Dendritic cell treated with granulocyte-macrophage colony-stimulating factor and Interleukin-4, amounts not matched to agents 40 ng/mL and 50 ng/mL, for 4 days (primary cell): ENCODE results near the gene NDUFB5.

Experiments used
- H3K27ac Mint-ChIP-seq: one replicate; pipeline ENCODE4 v1.8.0; 2022; ENCODE audit warnings: mild to moderate bottlenecking, mixed read lengths
- H3K27me3 Mint-ChIP-seq: one replicate; pipeline ENCODE4 v1.8.0; 2022; ENCODE audit warnings: mild to moderate bottlenecking, mixed read lengths
- H3K36me3 Mint-ChIP-seq: one replicate; pipeline ENCODE4 v1.8.0; 2022; ENCODE audit warnings: low read depth, mixed read lengths
- H3K4me1 Mint-ChIP-seq: one replicate; pipeline ENCODE4 v1.8.0; 2022; ENCODE audit warnings: low read depth, mixed read lengths
- H3K4me3 Mint-ChIP-seq: one replicate; pipeline ENCODE4 v1.8.0; 2022; ENCODE audit warnings: mild to moderate bottlenecking, moderate library complexity, mixed read lengths
- H3K9me3 Mint-ChIP-seq: one replicate; pipeline ENCODE4 v1.8.0; 2022; ENCODE audit warnings: mixed read lengths
- intact Hi-C: fragments of 100-400 bp; cut with micrococcal nuclease; formaldehyde crosslinking; loops from one replicate; pipeline ENCODE4 v1.15.0; 2022

NDUFB5 gene

DNA sequence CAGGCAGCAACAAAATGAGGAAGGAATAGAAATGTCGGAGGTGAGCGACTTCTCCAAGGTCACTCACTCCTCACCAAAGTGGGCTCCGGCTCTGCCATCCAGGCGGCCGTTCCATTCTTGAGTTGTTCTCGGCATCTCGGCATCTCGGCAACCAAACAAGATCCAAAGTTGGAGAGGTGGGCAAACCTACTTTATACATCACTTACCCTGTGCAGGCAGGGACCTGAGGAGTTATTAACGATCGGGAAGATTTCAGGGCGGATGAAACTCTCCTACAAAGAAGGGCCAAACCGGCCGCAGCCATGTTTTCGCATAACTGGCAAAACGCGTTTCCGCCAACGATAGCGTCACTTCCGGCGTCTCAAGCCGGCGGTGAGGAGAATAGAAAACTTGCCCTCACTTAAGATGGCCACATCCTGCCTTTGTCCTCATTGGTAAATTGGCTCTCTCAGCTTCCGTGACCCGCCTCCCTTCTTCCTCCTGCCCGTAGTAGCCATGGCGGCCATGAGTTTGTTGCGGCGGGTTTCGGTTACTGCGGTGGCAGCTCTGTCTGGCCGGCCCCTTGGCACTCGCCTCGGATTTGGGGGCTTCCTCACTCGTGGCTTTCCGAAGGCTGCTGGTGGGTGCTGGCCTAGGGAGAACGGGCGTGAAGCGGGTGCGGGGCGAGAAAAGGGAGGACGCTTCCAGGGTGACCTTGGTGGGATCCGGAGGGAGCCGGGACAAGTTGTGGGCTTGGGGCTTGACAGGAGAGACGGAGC is at the start of gene NDUFB5, which contains the start of gene MRPL47:
Gene NDUFB5 (plus strand): TSS at position 474 of the 758 bp plus-strand sequence. CDS start 22 bp downstream, at position 496.
Gene MRPL47 (minus strand): TSS at position 318 of the 758 bp plus-strand sequence. CDS start 14 bp downstream, at position 304.
- intact Hi-C loops = loop anchor here (1.0 to 5.0 kb wide), 3 partner anchors 42 to 457 kb away; partner anchors contain the start of genes ACTL6A, MFN1 and PIK3CA
- Mint-ChIP-seq H3K4me3 (peak within 1 kb of the TSS; percentile 100), H3K9me3 (no peaks in the 10 kb centered on the region), H3K36me3 (peaks cover 49% of the 10 kb centered on the region), H3K4me1 (peaks cover 31% of the 10 kb centered on the region), H3K27me3 (no peaks in the 10 kb centered on the region), H3K27ac (peak within 1 kb of the TSS; percentile 100)

DNA sequence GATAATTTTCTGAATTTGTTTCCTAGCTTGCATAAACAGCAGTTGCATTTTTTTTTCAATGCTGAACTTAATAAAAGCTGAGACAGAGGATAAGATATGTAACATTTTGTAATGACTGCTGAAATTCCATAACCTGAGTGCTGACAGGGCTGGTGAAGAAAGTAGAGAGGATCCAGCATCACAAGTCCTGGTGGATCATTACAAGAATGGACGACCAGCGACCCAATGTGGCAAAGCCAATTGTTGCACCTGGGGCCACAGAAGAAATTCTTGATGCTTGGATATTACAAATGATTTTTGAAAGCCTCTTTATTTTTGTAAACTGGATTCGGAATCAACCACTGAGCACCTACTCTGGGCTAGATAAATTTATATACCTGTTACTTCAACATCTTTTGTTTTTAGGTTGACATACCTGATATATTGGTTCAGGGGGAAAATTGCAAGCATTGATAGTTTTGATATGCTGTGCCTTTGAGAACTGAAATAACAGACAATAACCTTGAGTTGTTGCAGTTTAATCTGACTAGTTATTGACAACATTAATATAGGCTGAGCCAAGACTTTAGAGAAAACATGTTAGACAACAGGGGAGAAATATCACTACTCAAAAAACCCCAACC is 45.7 kb upstream of the NDUFB5 start:
- Mint-ChIP-seq H3K36me3 (peaks cover 10% of the 10 kb centered on the region), H3K4me1 (peaks cover 5% of the 10 kb centered on the region), H3K4me3 (no peak overlapping the region), H3K9me3 (no peaks in the 10 kb centered on the region), H3K27ac (no peak overlapping the region), H3K27me3 (no peaks in the 10 kb centered on the region)
- intact Hi-C loops = loop anchor here (1.0 to 2.0 kb wide), 2 partner anchors 113 to 138 kb away; no protein-coding TSS in a partner anchor

DNA sequence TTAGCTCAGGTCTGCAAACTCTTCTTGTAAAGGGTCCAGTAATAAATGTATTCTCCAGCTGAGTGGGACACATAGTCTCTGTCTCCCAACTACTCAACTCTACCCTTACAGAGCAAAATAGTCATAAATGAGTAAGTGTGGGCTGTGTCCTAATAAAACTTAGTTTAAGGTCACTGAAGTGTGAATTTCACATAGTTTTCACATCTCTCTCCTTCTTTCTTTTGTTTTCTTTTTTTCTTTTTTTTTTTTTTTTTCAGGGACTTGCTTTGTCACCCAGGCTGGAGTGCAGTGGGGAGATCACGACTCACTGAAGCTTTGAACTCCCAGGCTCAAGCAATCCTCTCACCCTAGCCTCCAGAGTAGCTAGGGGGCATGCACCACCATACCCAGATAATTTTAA is 43.8 kb upstream of the NDUFB5 start:
- Mint-ChIP-seq H3K9me3 (no peaks in the 10 kb centered on the region), H3K27me3 (no peaks in the 10 kb centered on the region), H3K27ac (no peak overlapping the region), H3K4me1 (peaks cover 16% of the 10 kb centered on the region), H3K36me3 (peaks cover 10% of the 10 kb centered on the region), H3K4me3 (no peak overlapping the region)
- intact Hi-C loops = loop anchor here (5.0 kb wide), 1 partner anchor 128 kb away; no protein-coding TSS in a partner anchor

DNA sequence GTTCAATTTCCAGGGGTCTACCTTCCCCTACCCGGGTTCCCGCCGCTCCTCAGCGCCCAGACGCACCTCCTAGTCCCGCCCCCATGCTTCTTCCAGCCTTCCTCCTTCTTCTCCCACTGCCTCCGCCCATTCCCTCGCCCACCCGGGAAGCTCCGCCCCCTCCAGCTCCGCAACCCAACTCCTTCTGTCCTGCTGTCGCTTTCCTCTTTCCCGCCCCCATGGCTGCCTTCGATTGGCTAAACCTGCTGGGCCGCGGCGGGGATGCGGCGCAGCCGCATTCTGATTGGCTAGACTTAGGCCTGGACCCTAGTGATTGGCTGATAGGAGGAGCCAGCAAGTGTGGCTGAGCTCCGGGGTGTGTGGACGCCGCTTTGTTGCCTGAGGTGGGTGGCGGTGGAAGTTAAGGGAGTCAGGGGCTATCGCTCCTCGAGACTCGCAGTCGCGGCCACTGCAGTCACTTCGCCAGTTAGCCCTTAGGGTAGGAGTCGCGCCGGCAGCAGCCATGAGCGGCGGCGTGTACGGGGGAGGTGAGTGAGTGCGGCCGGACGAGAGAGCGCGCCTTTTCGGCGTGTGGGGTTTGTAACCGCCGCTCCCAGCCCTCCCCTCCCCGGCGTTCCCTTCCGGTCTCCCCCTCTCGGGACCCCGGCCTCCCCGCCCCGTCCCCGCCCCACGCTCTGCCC is 41.9 kb upstream of the NDUFB5 start, which contains the start of gene ACTL6A:
Gene ACTL6A (plus strand): TSS at position 336 of the 680 bp plus-strand sequence. CDS start 167 bp downstream, at position 503.
- Mint-ChIP-seq H3K4me3 (peak within 1 kb of the TSS; percentile 94), H3K4me1 (peaks cover 21% of the 10 kb centered on the region), H3K27ac (peak within 1 kb of the TSS; percentile 88), H3K9me3 (no peaks in the 10 kb centered on the region), H3K36me3 (peaks cover 10% of the 10 kb centered on the region), H3K27me3 (no peaks in the 10 kb centered on the region)
- intact Hi-C loops = loop anchor here (1.0 to 5.0 kb wide), 5 partner anchors 42 to 414 kb away; partner anchors contain the start of genes MFN1, MRPL47, NDUFB5 and PIK3CA

DNA sequence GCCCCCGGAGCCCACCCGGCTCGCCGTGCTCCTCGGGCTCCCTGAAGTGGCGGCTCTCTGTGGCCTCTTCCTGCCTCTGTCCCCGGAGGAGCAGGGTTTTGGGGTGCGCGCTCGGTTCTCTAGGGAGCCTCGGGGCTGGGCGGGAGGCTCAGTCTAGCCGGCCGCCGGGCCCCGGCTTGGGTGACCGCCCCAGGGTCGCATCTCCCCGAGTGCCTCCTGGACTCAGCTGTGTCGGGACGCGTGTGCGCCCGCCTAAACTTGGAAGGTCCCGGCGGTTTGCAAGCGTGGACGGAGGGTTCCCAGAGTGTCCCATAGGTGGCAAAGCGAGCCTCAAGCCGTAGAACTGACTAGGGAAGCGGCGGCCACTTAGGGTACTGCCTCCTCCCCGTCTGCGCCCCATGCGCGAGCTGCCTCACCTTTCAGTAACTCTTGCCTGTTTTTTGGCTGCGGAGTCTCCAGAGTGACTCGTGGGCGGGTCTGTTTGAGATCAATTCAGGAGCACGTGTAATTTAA is 41.3 kb upstream of the NDUFB5 start:
- intact Hi-C loops = loop anchor here (2.0 to 5.0 kb wide), 3 partner anchors 131 to 415 kb away; partner anchors contain the start of genes PIK3CA and ZNF639
- H3K9me3 Mint-ChIP-seq = no peaks in the 10 kb centered on the region
- peak overlapping the region; percentile 94 for H3K4me3 Mint-ChIP-seq

DNA sequence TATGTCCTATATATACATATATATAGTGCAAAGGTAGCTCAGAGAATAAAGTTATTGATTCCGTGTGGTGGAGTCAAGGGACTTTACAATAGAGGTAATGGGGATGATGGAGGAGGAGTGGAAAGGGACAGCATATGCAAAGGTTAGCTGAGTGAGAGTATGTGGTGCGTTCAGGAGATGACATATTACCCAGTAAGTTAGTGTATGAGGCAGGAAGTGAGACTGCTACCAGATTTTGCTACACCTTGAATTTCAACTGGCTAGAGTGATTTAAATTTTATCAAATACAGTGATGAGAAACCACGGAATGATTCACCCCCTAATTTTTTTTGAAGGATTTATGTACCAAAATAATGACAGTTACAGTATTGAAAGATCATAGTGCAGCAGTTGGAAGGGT is 39.1 kb upstream of the NDUFB5 start:
- Mint-ChIP-seq H3K36me3 (peaks cover 19% of the 10 kb centered on the region), H3K4me3 (no peak overlapping the region), H3K4me1 (peaks cover 21% of the 10 kb centered on the region), H3K27ac (no peak overlapping the region), H3K27me3 (no peaks in the 10 kb centered on the region), H3K9me3 (no peaks in the 10 kb centered on the region)
- intact Hi-C loops = no loop called here

More for the DNA sequence above, 41.3 kb upstream of the NDUFB5 start:
- Mint-ChIP-seq H3K27me3 (no peaks in the 10 kb centered on the region), H3K36me3 (peaks cover 10% of the 10 kb centered on the region), H3K27ac (peak overlapping the region; percentile 88), H3K4me1 (peaks cover 21% of the 10 kb centered on the region)

DNA sequence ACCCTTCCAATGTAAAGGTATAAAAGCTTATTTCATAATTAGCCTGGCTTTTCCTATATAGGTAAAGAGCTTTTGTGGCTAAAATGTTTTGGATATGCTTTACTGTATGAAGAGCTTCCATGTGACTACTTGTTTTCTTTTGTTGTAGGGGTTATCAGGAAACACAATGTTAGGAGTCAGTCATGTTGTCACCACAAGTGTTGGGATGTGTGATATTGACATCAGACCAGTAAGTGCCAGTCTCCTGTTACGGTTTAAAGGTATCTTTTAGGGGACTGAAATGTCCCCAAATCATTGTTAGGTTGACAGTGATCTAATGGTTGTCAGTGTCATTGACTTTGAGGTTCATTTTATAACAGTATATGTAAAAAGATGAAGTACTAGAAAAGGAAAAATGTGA is 23.6 kb upstream of the NDUFB5 start:
- Mint-ChIP-seq H3K27ac (no peak overlapping the region), H3K9me3 (no peaks in the 10 kb centered on the region), H3K27me3 (no peaks in the 10 kb centered on the region), H3K4me3 (no peak overlapping the region), H3K4me1 (no peaks in the 10 kb centered on the region), H3K36me3 (peaks cover 74% of the 10 kb centered on the region)
- intact Hi-C loops = no loop called here

DNA sequence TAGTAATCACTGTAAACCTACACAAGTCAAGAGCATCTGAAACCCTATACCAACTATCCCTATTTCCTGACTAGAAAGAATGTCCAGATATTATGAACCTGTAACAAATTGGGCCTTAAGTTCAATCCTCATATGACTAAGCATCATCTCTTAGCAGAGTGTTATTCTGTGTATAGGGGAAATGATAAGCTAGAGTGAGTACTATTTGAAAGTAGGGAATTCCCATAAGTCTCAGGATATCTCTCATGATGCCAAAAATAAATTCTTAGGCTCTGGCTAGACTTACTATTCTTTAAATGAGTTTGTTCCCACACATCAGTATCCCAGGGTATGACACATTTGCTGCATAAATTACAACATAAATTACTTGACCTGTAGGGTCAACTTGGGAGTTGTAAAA is 15.5 kb upstream of the NDUFB5 start:
- Mint-ChIP-seq H3K4me1 (no peaks in the 10 kb centered on the region), H3K27ac (no peak overlapping the region), H3K4me3 (no peak overlapping the region), H3K27me3 (no peaks in the 10 kb centered on the region), H3K36me3 (peaks cover 87% of the 10 kb centered on the region), H3K9me3 (no peaks in the 10 kb centered on the region)
- intact Hi-C loops = no loop called here

DNA sequence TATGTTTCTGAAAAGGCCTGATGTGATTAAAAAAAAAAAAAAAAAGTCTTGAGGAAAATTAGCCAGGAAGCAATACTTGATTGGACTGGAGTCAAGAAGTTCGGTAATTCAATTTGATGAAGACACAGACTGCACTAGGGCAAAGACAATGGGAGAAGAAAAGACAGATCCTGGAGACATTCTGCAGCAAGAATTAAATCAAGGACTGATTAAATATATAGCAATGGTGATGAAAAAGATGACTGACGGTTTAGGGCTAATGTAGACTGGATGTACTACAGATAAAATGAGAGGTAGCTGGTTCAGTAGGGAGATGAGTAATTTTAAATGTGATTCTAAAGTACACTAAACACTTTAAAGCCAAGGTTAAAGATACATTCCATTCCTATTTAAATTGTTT is 13.9 kb upstream of the NDUFB5 start:
- intact Hi-C loops = loop anchor here (10.0 kb wide), 1 partner anchor 1384 kb away; no protein-coding TSS in a partner anchor
- H3K4me1 Mint-ChIP-seq = no peaks in the 10 kb centered on the region

DNA sequence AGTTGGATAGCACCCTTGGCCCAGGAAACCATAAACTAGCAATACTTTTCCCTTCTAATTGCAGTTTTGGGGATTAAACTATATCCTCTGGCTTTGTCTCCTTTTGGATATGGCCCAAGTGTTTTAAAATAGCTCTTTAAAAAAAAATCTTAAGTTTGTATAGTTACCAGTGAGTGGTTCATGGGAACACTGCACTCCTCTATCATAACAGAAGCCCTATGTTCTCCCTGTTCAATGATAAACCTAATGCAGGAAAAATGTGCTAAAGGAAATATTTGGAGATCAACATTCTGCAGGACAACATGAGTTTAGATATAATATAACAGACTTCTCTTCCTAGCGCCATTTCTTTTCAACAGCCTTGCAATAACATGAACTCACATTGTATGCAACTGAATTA is 13.3 kb upstream of the NDUFB5 start:
- intact Hi-C loops = loop anchor here (10.0 kb wide), 1 partner anchor 1383 kb away; no protein-coding TSS in a partner anchor
- H3K9me3 Mint-ChIP-seq = no peaks in the 10 kb centered on the region
- H3K4me1 Mint-ChIP-seq = no peaks in the 10 kb centered on the region
- H3K36me3 Mint-ChIP-seq = peaks cover 84% of the 10 kb centered on the region
- H3K27ac Mint-ChIP-seq = no peak overlapping the region
- H3K27me3 Mint-ChIP-seq = no peaks in the 10 kb centered on the region
- no peak overlapping the region for H3K4me3 Mint-ChIP-seq

More for the DNA sequence above, 13.9 kb upstream of the NDUFB5 start:
- Mint-ChIP-seq H3K27me3 (no peaks in the 10 kb centered on the region), H3K36me3 (peaks cover 87% of the 10 kb centered on the region), H3K9me3 (no peaks in the 10 kb centered on the region), H3K4me3 (no peak overlapping the region), H3K27ac (no peak overlapping the region)

DNA sequence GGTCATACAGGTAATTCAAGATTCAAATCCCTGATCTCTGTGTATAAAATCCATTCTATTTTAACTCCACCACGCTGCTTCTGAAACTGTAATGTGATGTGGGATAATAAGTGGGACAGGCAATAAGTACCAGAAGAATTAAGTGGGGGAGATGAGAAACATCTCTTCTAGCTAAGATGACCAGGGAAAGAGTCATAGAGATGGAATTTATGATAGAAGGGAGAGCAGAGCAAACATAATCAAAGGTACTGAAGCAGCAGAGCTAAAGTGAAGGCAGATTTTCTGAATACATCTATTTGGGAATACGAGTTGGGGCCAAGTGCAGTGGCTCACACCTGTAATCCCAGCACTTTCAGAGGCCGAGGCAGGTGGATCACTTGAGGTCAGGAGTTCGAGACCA is 5.1 kb upstream of the NDUFB5 start:
- Mint-ChIP-seq H3K4me3 (no peak overlapping the region), H3K9me3 (no peaks in the 10 kb centered on the region), H3K27ac (no peak overlapping the region), H3K36me3 (peaks cover 70% of the 10 kb centered on the region), H3K27me3 (no peaks in the 10 kb centered on the region), H3K4me1 (no peaks in the 10 kb centered on the region)
- intact Hi-C loops = loop anchor here (10.0 kb wide), 1 partner anchor 1375 kb away; no protein-coding TSS in a partner anchor

DNA sequence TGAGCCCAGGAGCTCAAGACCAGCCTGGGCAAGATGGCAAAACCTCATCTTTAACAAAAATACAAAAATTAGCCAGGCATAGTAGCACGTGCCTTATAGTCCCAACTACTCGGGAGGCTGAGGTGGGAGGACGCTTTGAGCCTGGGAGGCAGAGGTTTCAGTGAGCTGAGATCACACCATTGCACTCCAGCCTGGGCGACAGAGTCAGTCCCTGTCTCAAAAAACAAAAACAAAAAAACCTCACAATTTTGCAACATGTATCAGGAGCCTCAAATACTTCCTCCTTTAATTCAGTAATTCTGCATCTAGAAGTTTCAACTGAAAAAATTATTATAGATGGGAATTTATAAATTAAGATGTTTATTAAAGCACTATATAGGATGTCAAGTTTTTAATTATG is 1.3 kb upstream of the NDUFB5 start:
- H3K27me3 Mint-ChIP-seq = no peaks in the 10 kb centered on the region
- peaks cover 61% of the 10 kb centered on the region for H3K36me3 Mint-ChIP-seq
- peak overlapping the region; percentile 100 for H3K27ac Mint-ChIP-seq
- no peaks in the 10 kb centered on the region for H3K9me3 Mint-ChIP-seq
- intact Hi-C loops = no loop called here
- H3K4me1 Mint-ChIP-seq = peaks cover 22% of the 10 kb centered on the region
- H3K4me3 Mint-ChIP-seq = no peak overlapping the region

DNA sequence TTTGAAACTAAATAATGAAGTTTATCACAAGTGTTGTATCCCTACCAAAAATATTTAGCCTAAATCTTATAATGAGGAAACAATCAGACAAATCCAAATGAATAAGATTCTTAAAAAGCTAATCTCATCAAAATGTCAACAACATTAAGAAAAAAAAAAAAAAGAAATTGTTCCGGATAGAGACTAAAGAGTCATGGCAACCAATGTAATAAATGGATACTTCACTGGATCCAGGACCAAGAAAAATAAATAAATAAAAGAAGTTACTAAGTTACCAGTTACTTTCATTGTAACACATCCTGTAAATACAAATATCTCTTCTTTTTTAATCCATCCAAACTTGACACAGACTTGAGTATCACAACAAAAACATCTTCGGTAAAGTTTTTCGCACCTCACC is 763 bp upstream of the NDUFB5 start:
- H3K36me3 Mint-ChIP-seq = peaks cover 56% of the 10 kb centered on the region
- peaks cover 24% of the 10 kb centered on the region for H3K4me1 Mint-ChIP-seq
- peak overlapping the region; percentile 100 for H3K27ac Mint-ChIP-seq
- peak overlapping the region; percentile 100 for H3K4me3 Mint-ChIP-seq
- no peaks in the 10 kb centered on the region for H3K27me3 Mint-ChIP-seq
- intact Hi-C loops = loop anchor here (1.0 kb wide), 2 partner anchors 42 to 257 kb away; partner anchors contain the start of genes ACTL6A and MFN1
- no peaks in the 10 kb centered on the region for H3K9me3 Mint-ChIP-seq
